Retinal pigment epithelial cell (primary cell): ENCODE results near the gene CEP95.

Experiments used
- DNase-seq: peaks from one replicate; pipeline ENCODE4 v3.0.0-alpha.2; 2010; ENCODE audit warnings: low read depth
- H3K4me3 ChIP-seq: 2 replicates; pipeline ENCODE4 v1.5.1; 2011; ENCODE audit warnings: mild to moderate bottlenecking, low read length, control low read depth, moderate library complexity
- CTCF ChIP-seq: conservative IDR thresholded peaks from 2 replicates; pipeline ENCODE4 v1.5.1; 2011; ENCODE audit warnings: low read depth, low read length, control low read depth, inconsistent platforms

The CEP95 gene

DNA sequence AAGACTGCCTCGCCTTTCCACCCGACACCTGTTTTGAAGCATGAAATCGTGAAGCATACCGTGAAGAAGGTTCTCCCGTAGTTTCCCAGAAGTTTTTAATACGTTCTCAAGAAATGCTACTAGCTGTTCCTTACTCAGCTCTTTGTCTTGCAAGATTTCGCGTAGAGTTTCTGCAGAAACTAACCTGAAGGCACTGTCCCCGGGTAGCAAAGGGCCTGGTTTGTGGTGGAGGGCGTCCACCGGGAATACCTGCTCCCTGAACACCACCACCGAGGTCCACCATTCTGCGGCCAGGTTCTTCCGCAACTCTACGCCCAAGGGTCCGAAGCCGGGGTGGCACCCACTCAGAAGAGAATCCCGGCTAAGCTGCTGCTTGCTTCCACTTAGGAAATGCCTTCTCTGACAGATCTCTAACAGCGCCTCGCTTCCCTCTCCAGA, 10.4 kb upstream of the CEP95 start:
- peak overlapping the region; percentile 76 for H3K4me3 ChIP-seq
- no peak for TF ChIP-seq CTCF
- no peak for DNase-seq

- TF ChIP-seq CTCF = peak; percentile 68
- peak; percentile 77 for DNase-seq
- H3K4me3 ChIP-seq = peak within 1 kb of the TSS; percentile 76
Measured at GRCh38 chr17:64496786-64497564, 9.8 kb upstream of the CEP95 start, which contains the start of gene POLG2. POLG2 (minus strand) TSS chr17:64497054; CDS start chr17:64496968, 86 bp downstream.

- DNase-seq = no peak
- H3K4me3 ChIP-seq = peak overlapping the region; percentile 76
- TF ChIP-seq CTCF = no peak
Measured at GRCh38 chr17:64497565-64498035, 9.2 kb upstream of the CEP95 start.

- DNase-seq = no peak
- no peak for TF ChIP-seq CTCF
Measured at GRCh38 chr17:64498308-64499203, 8.2 kb upstream of the CEP95 start.

GRCh38 chr17:64499805-64500486, 6.8 kb upstream of the CEP95 start:
- H3K4me3 ChIP-seq = no peak overlapping the region
- no peak for TF ChIP-seq CTCF
- no peak for DNase-seq

More at GRCh38 chr17:64498308-64499203, 8.2 kb upstream of the CEP95 start:
- H3K4me3 ChIP-seq = no peak overlapping the region

DNA sequence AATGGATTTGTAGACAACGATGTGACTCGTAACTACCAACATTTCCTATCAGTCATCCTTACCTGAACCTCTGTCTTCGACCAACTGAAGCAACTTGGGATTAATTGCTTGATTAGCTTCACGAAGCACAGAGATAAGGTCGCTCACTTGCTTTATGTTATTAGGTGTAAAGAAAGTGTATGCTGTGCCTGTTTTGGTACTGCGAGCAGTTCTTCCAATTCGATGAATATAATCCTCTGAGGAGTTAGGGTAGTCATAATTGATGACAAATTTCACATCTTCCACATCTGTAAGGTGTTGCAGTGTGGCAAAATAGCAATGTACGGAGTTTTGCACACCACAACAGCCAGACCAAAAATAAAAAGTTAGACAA, 6.3 kb upstream of the CEP95 start:
- no peak overlapping the region for H3K4me3 ChIP-seq
- TF ChIP-seq CTCF = no peak
- DNase-seq = no peak
